ENCODE data around the gene KRI1. TPM values are rescaled to one million over a fixed set of nuclear protein-coding genes. Genes with fewer than 3 reads are reported as not detected.

The KRI1 gene
- total and polyA plus RNA-seq, 9 donors, result 12.3 to 28.9 (median 23.6) TPM

GRCh38 chr19:10557603-10558197 is 8.1 kb downstream of the KRI1 start:
- intact Hi-C loops (cut with DNase I), result no loop called here
- no peaks in the 10 kb centered on the region for H3K9me3 ChIP-seq
- 83 to 90% (median 89%) methylated on average over 33 of the region's 33 CpGs for WGBS, 3 donors
- H3K4me1 ChIP-seq (ENCODE audit: insufficient read depth), result no peaks in the 10 kb centered on the region
- DNase-seq, result peak in 1 of 5 donors; percentile 27
- no peak overlapping the region for H3K27ac ChIP-seq
- no peak overlapping the region for H3K4me3 ChIP-seq
- no peak for TF ChIP-seq POLR2A (IDR thresholded peaks at IDR 0.05)
- TF ChIP-seq CTCF (IDR thresholded peaks at IDR 0.05), result no peak
- no peak for TF ChIP-seq EP300 (IDR thresholded peaks at IDR 0.05)
- H3K27me3 ChIP-seq, result no peaks in the 10 kb centered on the region
- H3K36me3 ChIP-seq, result no peaks in the 10 kb centered on the region

- 70 to 79% (median 76%) methylated on average over 7 of the region's 7 CpGs for WGBS, 3 donors
- Histone ChIP-seq H3K27ac (no peak overlapping the region), H3K27me3 (no peaks in the 10 kb centered on the region), H3K36me3 (no peaks in the 10 kb centered on the region), H3K9me3 (no peaks in the 10 kb centered on the region), H3K4me1 (ENCODE audit: insufficient read depth) (no peaks in the 10 kb centered on the region), H3K4me3 (no peak overlapping the region)
- DNase-seq, result no peak
- TF ChIP-seq CTCF (IDR thresholded peaks at IDR 0.05) (no peak), EP300 (IDR thresholded peaks at IDR 0.05) (no peak), POLR2A (IDR thresholded peaks at IDR 0.05) (no peak)
- intact Hi-C loops (cut with DNase I), result no loop called here
These were observed 10.2 kb downstream of the KRI1 start for GRCh38 chr19:10555610-10555973.

- Histone ChIP-seq H3K27ac (no peak overlapping the region), H3K9me3 (no peaks in the 10 kb centered on the region), H3K4me3 (no peak overlapping the region), H3K27me3 (no peaks in the 10 kb centered on the region), H3K4me1 (ENCODE audit: insufficient read depth) (no peaks in the 10 kb centered on the region), H3K36me3 (no peaks in the 10 kb centered on the region)
- DNase-seq, result no peak
- 75 to 80% (median 79%) methylated on average over 29 to 30 of the region's 30 CpGs for WGBS, 3 donors
- TF ChIP-seq CTCF (IDR thresholded peaks at IDR 0.05), result no peak
- no peak for TF ChIP-seq POLR2A (IDR thresholded peaks at IDR 0.05)
- no peak for TF ChIP-seq EP300 (IDR thresholded peaks at IDR 0.05)
- intact Hi-C loops (cut with DNase I), result no loop called here
These were observed 10.8 kb downstream of the KRI1 start for GRCh38 chr19:10554760-10555609.

- DNase-seq, result no peak
- Histone ChIP-seq H3K27me3 (no peaks in the 10 kb centered on the region), H3K36me3 (no peaks in the 10 kb centered on the region), H3K9me3 (no peaks in the 10 kb centered on the region), H3K27ac (no peak overlapping the region), H3K4me3 (no peak overlapping the region), H3K4me1 (ENCODE audit: insufficient read depth) (no peaks in the 10 kb centered on the region)
- no peak for TF ChIP-seq POLR2A (IDR thresholded peaks at IDR 0.05)
- no peak for TF ChIP-seq CTCF (IDR thresholded peaks at IDR 0.05)
- TF ChIP-seq EP300 (IDR thresholded peaks at IDR 0.05), result no peak
- 43 to 55% (median 53%) methylated on average over 9 to 12 of the region's 12 CpGs for WGBS, 3 donors
- intact Hi-C loops (cut with DNase I), result no loop called here
These were observed 11.8 kb downstream of the KRI1 start for GRCh38 chr19:10553943-10554381.

Measured in ovary (tissue), 9 donors.